GM21526 (cell line): ENCODE data around the gene NCOA1.
"Not testable (repeated sequence)": the region's sequence is repeated elsewhere in the genome, so short reads cannot be mapped to it uniquely, and the experiment has no call there.

ENCODE experiments used
- ATAC-seq: cut with Tn5 transposase; IDR thresholded peaks from one replicate; pipeline ENCODE4 v1.9.1; 2021; ENCODE audit warnings: moderate library complexity; ENCODE audit not compliant: unreplicated experiment, low FRiP score

The NCOA1 gene

GRCh38 chr2:24473626-24474025, 17.4 kb upstream of the NCOA1 start:
- no peak for ATAC-seq

GRCh38 chr2:24474053-24474452, 17.0 kb upstream of the NCOA1 start:
- no peak for ATAC-seq

- ATAC-seq = no peak
Observed at GRCh38 chr2:24477229-24477628, 13.8 kb upstream of the NCOA1 start.

- no peak for ATAC-seq
Observed at GRCh38 chr2:24478243-24478642, 12.8 kb upstream of the NCOA1 start.

DNA sequence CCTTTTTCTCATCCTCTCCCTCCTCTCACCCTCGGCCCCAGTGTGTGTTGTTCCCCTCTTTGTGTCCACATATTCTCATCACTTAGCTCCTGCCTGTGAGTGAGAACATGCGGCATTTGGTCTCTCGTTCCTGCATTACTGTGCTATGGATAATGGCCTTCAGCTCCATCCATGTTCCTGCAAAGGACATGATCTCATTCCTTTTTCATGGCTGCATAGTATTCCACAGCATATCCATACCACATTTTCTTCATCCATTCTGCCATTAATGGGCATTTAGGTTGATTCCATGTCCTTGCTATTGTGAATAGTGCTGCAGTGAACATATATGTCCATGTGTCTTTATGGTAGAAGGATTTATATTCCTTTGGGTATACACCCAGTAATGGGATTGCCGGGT, 10.8 kb upstream of the NCOA1 start:
- ATAC-seq = no peak

DNA sequence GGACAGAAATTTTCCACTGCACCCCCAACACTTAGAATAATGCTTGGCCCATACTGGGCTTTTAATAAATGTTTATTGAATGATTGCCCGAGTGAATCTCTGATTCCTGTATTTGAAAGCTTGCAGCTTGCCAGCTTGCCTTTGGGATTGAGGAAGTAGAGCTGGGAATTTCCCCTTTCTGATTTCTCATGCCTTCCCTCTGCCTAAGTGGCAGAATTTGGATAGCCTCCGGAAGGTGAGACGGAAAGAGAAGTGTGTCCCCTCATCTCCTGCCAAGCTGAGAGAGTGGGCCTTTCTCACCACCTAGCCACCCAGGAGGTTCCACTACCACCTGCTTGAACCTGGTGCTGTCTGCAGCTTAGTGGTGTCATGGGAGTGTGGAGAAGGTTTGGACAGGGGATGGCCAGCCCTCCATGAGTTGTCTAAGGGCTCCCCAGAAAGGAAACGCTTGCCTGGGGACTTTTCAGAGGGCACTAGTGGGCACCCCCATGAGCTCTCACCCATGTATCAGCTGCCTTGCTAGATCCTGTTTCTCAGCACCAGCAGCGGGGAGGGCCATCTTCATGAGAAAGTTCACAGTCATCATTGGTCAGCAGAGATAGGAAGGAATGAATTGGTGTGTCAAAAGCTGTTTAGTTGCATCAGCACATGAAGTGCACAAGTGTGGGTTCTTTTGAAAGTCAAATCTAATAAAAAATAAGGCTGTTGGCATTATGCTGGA, 8.6 kb upstream of the NCOA1 start:
- ATAC-seq = no peak

GRCh38 chr2:24482972-24483300, 8.1 kb upstream of the NCOA1 start:
- ATAC-seq = no peak

GRCh38 chr2:24484677-24485076, 6.4 kb upstream of the NCOA1 start:
- not testable (repeated sequence) for ATAC-seq

DNA sequence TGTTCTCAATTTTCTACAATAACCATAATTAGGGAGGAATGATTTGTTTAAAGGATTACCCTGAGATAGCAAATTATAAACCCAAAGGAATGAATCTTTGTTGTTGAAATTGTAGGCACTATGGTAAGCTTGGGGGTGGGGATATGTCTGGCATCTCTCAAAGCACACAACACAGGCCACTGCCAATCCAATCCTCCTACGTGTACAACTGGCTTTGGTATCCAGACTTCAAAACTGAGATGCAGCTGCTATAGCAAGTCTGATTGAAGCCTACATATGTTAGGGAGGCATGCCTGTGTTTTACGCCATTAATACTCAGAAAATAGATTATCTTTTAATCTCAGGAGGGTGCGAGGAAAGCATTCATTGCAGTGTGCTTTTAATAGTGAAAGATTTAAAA, 5.9 kb upstream of the NCOA1 start:
- ATAC-seq = no peak

- no peak for ATAC-seq
Observed at GRCh38 chr2:24486636-24487205, 4.3 kb upstream of the NCOA1 start.

DNA sequence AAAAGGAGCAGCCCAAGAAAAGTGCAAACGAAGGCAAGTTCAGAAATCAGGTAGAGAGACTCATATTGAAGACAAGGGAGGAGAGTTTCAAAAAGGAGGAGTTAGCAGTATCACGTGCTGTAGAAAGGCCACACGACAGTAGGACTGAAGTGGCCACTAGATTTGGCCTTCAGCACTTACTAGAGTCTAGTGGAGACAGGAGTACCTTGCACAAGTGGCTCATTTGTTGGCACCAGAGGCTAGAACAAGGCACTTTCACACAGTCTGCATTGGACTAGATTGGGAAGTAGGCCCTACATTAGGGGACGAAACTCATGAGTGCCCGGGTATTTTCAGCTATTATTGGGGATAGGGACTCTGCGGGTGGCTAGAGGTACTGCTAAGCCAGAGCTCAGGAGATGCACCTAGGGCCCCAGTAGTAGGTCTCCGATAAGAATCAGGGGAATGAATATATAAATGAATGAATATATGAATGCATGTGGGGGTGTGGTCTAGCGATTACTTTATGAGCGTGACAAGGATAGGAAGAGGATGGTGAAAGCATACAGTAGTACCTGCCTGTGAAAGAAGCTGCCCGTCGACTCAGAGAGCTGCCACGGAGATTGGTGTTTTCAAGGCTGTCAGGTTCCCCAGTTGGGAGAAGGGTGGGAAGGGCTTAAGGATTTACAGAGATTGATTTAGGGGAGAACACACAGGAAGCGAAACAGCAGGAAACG, 1.4 kb upstream of the NCOA1 start:
- no peak for ATAC-seq

- ATAC-seq = no peak
Observed at GRCh38 chr2:24490181-24490689, 819 bp upstream of the NCOA1 start.

DNA sequence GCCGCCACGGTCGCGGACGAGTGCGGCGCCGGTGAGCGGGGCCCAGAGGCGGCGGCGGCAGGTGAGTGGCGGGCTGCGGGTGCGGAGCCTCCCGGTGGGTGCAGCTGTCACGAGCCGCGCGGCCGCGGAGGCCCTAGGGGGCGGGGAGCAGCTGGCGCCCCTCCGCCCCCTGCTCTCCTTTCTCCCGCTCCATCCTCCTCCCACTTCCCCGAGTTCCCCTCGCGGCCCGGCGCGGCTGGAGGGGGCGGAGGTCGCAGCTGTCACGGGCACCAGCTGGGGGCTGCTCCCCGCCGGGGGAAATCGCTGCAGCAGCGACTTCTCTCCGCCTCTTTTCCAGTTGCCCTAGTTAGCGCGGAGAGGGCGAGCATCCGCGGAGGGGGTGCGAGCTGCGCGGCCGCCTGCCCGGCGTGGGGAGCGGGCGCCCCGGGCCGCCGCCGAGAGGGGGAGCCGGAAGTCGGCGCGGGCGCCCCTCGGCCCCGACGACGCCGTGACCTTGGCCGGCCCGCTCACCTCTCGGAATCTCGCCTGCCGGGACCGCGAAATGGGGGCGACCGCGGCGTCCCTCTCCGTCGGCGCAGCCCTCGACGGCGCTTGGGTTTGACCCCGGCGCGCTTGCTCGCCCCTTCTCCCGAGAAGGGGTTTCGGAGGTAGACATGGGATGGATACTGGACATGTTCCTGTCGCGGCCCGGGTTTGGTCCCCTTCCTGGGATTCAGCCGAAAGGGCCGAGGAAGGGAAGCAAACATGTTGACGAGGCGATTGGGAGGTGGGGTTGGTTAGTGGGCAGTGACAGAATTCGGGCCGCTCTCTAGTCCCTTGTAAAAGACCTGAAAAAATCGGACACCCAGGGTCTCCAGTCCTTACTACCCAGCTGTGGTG, 727 bp downstream of the NCOA1 start:
- peak; percentile 33 for ATAC-seq

GRCh38 chr2:24492421-24493279, 1.6 kb downstream of the NCOA1 start:
- ATAC-seq = no peak

DNA sequence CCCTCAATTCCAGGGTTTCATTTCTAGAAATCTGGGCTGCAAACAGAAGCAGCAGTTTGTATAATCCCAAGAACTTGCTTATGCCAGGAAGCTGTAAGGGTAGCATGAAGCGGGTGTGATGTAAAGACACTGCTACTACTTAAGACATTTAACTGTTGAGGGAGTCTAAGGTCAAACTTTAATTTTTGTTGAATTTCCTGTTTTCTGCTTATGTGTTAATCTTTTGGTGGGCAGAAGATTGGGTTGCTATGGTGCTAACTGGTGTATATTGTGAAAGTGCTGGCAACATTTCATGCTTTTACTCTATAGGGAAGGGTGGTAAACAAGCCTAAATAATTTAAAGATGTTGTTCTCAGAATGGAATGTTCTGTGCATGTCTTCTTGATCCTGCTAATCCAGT, 2.7 kb downstream of the NCOA1 start:
- no peak for ATAC-seq

- no peak for ATAC-seq
Observed at GRCh38 chr2:24494410-24494809, 3.4 kb downstream of the NCOA1 start.

DNA sequence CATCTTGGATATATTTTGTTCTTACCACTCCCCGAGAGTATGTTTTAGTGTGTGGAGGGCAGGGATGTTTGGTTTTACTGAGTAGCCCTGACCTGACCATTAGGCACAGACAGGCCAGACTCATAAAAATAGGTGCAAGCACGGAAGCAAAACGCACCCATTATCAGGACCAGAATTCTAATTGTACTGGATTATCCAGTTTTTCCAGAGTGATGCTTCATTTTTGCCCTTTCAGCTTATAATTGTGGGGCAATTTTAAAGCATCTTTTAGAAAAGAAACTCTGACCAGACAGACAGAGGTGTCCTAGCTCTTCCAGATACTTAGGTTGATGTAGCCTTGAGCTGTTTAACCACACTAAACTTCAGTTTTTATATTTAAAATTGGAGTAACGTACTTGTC, 4.4 kb downstream of the NCOA1 start:
- no peak for ATAC-seq

DNA sequence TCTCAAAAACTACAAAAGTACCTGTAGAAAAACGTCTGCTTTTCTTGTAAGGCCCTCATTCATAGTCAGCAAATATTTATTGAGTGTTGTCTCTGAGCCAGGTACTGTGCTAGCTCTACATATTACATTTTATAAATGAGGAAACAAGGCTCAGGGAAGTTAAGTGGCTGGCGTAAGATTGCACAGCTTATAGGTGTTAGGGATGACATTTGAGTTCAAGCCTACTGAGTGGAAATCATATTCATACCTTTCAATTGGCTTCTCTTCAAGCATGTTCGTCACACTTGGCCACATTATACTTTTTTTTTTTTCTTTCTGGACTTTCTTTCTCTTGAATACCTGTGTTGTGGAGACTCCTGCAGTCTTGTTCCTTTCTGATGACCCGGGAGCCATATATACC, 5.9 kb downstream of the NCOA1 start:
- no peak for ATAC-seq

DNA sequence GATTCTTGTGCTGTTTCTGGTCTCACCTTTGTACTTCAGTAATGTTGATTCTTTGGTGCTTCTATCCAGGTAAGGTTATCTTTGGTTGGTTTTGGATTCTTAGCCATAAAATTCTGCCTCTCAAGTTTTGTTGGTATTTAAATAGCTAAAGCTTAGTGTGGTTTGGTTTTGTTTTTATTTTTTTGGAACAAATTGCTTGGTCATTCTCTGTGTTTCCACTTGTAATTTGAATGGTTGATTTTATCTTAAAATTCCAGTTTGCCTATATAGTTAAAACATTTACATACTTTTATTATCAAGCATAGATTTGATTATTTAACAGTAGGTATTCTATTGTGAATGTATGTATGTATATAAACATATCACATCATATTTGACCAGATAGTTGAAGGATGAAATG, 6.6 kb downstream of the NCOA1 start:
- no peak for ATAC-seq

GRCh38 chr2:24498121-24498520, 7.1 kb downstream of the NCOA1 start:
- no peak for ATAC-seq
